WI38 (cell line): Measurements from ENCODE around the gene RABAC1.

Experiments used
- H3K4me3 ChIP-seq: 2 replicates; pipeline ENCODE4 v1.5.1; 2011; ENCODE audit warnings: low read depth, mild to moderate bottlenecking, control low read depth, low read length
- TF ChIP-seq, protein P1 (sequence below): IDR thresholded peaks from 2 replicates; pipeline ENCODE4 v1.5.1; 2012; ENCODE audit warnings: low read depth, mild to moderate bottlenecking, control low read depth, low read length

The RABAC1 gene

DNA sequence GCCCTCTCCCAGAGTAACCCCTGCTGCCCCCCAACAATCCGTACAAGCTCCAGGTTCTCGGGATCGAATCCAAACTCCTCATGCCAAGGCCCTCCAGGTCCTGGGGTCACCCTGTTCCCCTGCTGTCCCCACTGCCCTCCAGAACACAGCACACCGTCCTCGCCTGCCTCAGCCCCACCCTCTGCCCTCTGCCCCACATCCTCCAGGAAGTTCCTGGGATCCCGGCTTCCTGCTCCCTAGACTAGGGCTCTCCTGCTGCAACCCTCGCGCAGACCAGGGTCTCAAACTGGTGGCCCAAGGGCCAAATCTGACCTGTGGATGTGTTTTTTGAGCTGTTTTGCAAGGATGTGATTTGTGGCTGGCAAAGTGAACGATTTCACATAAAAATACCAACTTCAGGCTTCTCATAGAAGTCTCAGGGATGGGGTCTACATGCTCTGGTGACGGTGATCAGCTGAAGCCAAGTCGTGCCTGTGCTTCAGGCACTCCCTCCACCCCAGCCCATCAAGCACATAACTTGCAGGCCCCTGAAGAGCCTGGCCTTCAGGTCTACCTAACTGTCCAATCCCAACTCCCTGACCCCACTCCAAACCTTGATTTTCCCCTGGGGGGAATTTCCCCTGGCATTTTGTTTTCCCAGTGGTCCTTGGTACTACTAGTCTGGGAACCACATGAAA lies 1.8 kb downstream of the RABAC1 start:
- TF ChIP-seq, protein P1, sequence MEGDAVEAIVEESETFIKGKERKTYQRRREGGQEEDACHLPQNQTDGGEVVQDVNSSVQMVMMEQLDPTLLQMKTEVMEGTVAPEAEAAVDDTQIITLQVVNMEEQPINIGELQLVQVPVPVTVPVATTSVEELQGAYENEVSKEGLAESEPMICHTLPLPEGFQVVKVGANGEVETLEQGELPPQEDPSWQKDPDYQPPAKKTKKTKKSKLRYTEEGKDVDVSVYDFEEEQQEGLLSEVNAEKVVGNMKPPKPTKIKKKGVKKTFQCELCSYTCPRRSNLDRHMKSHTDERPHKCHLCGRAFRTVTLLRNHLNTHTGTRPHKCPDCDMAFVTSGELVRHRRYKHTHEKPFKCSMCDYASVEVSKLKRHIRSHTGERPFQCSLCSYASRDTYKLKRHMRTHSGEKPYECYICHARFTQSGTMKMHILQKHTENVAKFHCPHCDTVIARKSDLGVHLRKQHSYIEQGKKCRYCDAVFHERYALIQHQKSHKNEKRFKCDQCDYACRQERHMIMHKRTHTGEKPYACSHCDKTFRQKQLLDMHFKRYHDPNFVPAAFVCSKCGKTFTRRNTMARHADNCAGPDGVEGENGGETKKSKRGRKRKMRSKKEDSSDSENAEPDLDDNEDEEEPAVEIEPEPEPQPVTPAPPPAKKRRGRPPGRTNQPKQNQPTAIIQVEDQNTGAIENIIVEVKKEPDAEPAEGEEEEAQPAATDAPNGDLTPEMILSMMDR: no peak

DNA sequence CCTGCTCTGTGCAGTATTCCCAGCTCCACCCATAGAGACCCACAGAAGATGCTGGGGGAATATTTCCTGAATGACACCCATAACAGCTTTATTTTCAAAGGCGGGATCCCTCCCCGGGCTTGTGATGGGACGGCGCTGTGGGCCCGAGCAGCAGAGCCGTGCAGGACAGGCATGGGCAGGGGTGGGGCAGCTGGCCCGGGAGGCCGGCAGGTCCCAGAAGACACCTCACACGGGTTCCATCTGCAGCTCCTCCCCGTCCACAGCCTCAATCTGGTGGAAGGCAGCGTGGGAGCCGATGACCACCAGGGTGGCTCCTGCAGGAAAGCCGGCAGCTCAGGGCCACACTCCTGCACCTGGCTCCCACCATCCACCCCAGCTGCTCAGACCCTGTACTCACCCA lies 2.5 kb downstream of the RABAC1 start:
- TF ChIP-seq, protein P1: no peak
- no peak overlapping the region for H3K4me3 ChIP-seq

More for the DNA sequence above, 1.8 kb downstream of the RABAC1 start:
- peak overlapping the region; percentile 97; the same call in 1 of the 2 replicates for H3K4me3 ChIP-seq

DNA sequence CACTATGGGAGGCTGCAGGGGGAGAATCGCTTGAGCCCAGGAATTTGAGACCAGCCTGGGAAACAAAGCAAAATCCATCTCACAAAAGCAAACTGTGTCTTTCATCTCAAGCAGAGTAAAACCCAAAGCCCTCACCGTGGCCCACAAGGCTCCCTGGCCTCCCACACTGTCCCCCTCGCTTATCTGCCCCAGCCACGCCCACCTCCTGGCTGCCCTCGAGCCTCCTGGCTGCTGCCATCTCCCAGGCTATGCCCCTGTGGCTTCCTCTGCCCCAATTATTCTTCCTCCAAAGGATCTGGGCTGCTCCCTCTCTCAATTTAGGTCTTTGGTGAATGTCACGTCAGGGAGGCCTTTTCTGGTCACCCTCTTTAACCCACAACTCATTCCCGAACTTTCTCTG lies 3.6 kb downstream of the RABAC1 start:
- H3K4me3 ChIP-seq: no peak overlapping the region
- TF ChIP-seq, protein P1: no peak

DNA sequence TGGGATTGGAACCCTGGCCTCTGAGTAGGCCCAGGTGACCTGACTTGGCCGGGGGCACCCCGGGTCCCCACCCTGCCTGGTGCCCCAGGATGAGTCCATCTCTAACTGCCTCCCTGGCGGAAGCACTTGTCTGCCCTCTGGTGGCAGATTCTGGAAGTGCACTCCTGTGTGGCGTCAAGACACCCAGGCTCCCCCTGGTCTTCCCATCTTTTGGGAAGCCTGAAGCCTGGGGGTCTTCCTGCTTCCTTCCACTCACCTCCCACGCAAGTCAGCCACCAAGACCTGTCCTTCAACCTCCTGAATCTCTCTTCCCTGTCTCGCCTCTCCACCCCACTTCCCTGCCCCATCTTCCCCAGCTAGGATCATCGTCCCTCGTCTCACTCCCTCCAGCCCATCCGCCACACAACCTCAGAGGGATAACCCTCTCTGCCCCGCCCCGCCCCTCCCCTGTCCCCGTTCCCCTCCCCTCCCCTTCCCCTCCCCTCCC lies 7.4 kb downstream of the RABAC1 start:
- H3K4me3 ChIP-seq: no peak overlapping the region
- TF ChIP-seq, protein P1: peak; percentile 99

DNA sequence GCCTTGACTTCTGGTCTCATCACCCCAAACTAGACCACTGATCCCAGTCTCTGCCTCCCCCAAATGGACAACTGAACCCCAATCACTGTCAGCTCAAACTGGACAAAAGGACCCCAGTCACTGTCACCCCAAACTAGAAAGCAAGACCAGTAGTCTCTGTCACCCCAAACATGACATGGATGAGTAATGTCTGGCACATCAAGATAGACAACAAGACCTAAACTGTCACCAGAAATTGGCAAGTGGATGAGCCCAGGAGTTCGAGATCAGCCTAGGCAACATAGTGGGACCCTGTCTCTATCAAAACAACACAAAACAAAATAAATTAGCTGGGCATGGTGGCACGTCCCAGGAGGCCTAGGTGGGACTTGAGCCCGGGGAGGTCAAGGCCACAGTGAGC lies 12.0 kb downstream of the RABAC1 start:
- TF ChIP-seq, protein P1: no peak
- H3K4me3 ChIP-seq: no peak overlapping the region

DNA sequence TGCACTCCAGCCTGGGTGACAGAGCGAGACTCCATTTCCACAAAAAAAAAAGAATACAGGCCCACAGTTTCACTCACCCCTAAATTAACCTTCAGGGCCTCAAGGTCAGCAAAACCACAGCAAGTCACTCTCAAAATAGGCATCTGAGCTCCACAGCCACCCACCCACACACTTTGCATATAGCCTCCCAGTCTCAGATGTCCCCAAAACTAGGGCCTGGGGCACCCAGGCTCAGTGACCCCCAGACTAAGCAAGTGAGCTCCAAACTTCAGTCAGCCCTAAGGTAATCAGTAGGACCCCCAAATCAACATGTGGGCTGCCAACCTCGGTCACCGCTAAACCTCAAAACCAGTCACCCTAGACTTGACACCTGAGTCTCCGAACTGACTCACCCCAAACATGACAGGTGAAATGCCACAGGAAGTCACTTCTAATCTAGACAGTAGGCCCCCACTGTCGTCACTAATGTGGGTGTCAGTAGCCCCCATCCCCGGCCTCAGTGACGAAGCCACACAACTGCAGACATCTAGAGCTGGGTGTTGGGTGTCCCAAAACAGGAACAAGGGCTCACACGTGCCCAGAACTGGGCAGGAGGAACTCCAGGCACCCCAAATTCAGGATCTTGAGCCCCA lies 13.9 kb downstream of the RABAC1 start:
- H3K4me3 ChIP-seq: no peak overlapping the region
- TF ChIP-seq, protein P1: no peak

DNA sequence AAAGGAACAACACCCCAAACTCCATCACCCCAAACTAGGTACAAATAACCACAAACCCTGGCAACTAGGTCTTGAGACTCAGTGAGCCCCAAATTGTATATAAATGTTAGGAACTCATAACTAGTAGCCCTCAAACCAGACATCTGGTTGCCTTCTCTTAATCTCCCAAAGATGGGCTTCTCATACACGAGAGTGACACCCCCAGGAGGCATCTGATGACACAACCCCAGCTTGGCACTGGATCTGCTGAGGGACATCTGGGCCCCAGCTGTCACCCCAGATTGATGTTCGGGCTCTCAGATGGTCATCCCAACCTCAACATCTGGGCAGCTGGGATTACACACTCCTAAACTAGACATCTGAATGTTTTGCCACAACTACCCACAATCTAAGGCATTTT lies 14.8 kb downstream of the RABAC1 start:
- TF ChIP-seq, protein P1: no peak
- H3K4me3 ChIP-seq: no peak overlapping the region
